ENCODE data around the gene SPRYD4. TPM values are rescaled to one million over a fixed set of nuclear protein-coding genes. Genes with fewer than 3 reads are reported as not detected.
A peak's percentile ranks its signal among the peaks of the same experiment; 100 is the strongest.
"Not testable (repeated sequence)": the region's sequence is repeated elsewhere in the genome, so short reads cannot be mapped to it uniquely, and the experiment has no call there.

Gene SPRYD4
- total RNA-seq, 1 experiment from 2014 or later: 3.3 TPM

GRCh38 chr12:56510786-56511185 lies 42.4 kb downstream of the SPRYD4 start:
- H2AFZ ChIP-seq: no peak overlapping the region
- no peaks in the 10 kb centered on the region for H3K4me1 ChIP-seq (replicated peaks; ENCODE audit: insufficient read depth)
- no peaks in the 10 kb centered on the region for H3K9me3 ChIP-seq (ENCODE audit: insufficient read depth, low read depth)
- intact Hi-C loops (cut with micrococcal nuclease; ENCODE audit: unreplicated experiment): loop anchor here (10.0 kb wide), 1 partner anchor 494 kb away; the partner anchor contains the start of gene ZBTB39
- H3K36me3 ChIP-seq (ENCODE audit: low read depth): no peaks in the 10 kb centered on the region
- no peaks in the 10 kb centered on the region for H3K9me2 ChIP-seq (ENCODE audit: insufficient read depth)
- TF ChIP-seq, protein P1, sequence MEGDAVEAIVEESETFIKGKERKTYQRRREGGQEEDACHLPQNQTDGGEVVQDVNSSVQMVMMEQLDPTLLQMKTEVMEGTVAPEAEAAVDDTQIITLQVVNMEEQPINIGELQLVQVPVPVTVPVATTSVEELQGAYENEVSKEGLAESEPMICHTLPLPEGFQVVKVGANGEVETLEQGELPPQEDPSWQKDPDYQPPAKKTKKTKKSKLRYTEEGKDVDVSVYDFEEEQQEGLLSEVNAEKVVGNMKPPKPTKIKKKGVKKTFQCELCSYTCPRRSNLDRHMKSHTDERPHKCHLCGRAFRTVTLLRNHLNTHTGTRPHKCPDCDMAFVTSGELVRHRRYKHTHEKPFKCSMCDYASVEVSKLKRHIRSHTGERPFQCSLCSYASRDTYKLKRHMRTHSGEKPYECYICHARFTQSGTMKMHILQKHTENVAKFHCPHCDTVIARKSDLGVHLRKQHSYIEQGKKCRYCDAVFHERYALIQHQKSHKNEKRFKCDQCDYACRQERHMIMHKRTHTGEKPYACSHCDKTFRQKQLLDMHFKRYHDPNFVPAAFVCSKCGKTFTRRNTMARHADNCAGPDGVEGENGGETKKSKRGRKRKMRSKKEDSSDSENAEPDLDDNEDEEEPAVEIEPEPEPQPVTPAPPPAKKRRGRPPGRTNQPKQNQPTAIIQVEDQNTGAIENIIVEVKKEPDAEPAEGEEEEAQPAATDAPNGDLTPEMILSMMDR (conservative IDR thresholded peaks at IDR 0.05): no peak
- TF ChIP-seq EZH2 (IDR thresholded peaks at IDR 0.05; ENCODE audit: low read depth): no peak
- H3K27me3 ChIP-seq (ENCODE audit: insufficient read depth, low read depth): no peaks in the 10 kb centered on the region
- no peak for DNase-seq
- no TSS peak for BruUV-seq (replicated peaks)
- H4K20me1 ChIP-seq (ENCODE audit: insufficient read depth): no peaks in the 10 kb centered on the region
- no peaks in the 10 kb centered on the region for H3K79me2 ChIP-seq (ENCODE audit: low read depth)
- POLR2A ChIA-PET (ENCODE audit: unreplicated experiment): no interaction called here
- no peaks in the 10 kb centered on the region for H3F3A ChIP-seq (ENCODE audit: insufficient read depth, low read depth)
- no peak overlapping the region for H3K4me2 ChIP-seq
- H3K27ac ChIP-seq: no peak overlapping the region
- no peak overlapping the region for H3K4me3 ChIP-seq
- CTCF ChIA-PET: no interaction called here

GRCh38 chr12:56514014-56514318 lies 45.6 kb downstream of the SPRYD4 start:
- H4K20me1 ChIP-seq (ENCODE audit: insufficient read depth); H3K27me3 ChIP-seq (ENCODE audit: insufficient read depth, low read depth); H3K36me3 ChIP-seq (ENCODE audit: low read depth); DNase-seq; BruUV-seq (replicated peaks); H2AFZ ChIP-seq; H3K79me2 ChIP-seq (ENCODE audit: low read depth); H3K9me2 ChIP-seq (ENCODE audit: insufficient read depth); H3K4me3 ChIP-seq; H3K9me3 ChIP-seq (ENCODE audit: insufficient read depth, low read depth); H3K27ac ChIP-seq; POLR2A ChIA-PET (ENCODE audit: unreplicated experiment): not testable (repeated sequence)
- CTCF ChIA-PET: interaction anchor here (0.6 to 1.6 kb wide), 7 partner anchors 26 to 248 kb away, joined by 3 to 8 read pairs (median 3); no protein-coding TSS in a partner anchor
- TF ChIP-seq, protein P1 (conservative IDR thresholded peaks at IDR 0.05): peak; percentile 6; the same call in 1 of the 2 replicates
- intact Hi-C loops (cut with micrococcal nuclease; ENCODE audit: unreplicated experiment): loop anchor here (10.0 kb wide), 1 partner anchor 491 kb away; the partner anchor contains the start of gene ZBTB39
- H3K4me1 ChIP-seq (replicated peaks; ENCODE audit: insufficient read depth): peaks cover 20% of the 10 kb centered on the region
- peaks cover 17% of the 10 kb centered on the region for H3F3A ChIP-seq (ENCODE audit: insufficient read depth, low read depth)
- H3K4me2 ChIP-seq: 0 out of 2 replicates have a peak overlapping the region, but pooled peaks have one; percentile 7

GRCh38 chr12:56517854-56518253 lies 49.5 kb downstream of the SPRYD4 start:
- Histone ChIP-seq H3K79me2 (ENCODE audit: low read depth) (peaks cover 14% of the 10 kb centered on the region), H3K4me1 (replicated peaks; ENCODE audit: insufficient read depth) (peaks cover 46% of the 10 kb centered on the region), H3K4me2 (peak overlapping the region; percentile 65), H4K20me1 (ENCODE audit: insufficient read depth) (no peaks in the 10 kb centered on the region), H3K9me3 (ENCODE audit: insufficient read depth, low read depth) (no peaks in the 10 kb centered on the region), H3F3A (ENCODE audit: insufficient read depth, low read depth) (peaks cover 46% of the 10 kb centered on the region), H3K9me2 (ENCODE audit: insufficient read depth) (no peaks in the 10 kb centered on the region), H3K27ac (peak overlapping the region; percentile 95), H2AFZ (no peak overlapping the region), H3K27me3 (ENCODE audit: insufficient read depth, low read depth) (no peaks in the 10 kb centered on the region), H3K4me3 (0 out of 2 replicates have a peak overlapping the region, but pooled peaks have one; percentile 15), H3K36me3 (ENCODE audit: low read depth) (no peaks in the 10 kb centered on the region)
- CTCF ChIA-PET: interaction anchor here (0.7 to 1.3 kb wide), 3 partner anchors 27 to 119 kb away, joined by 3 to 6 read pairs (median 3); no protein-coding TSS in a partner anchor
- intact Hi-C loops (cut with micrococcal nuclease; ENCODE audit: unreplicated experiment): loop anchor here (1.0 to 10.0 kb wide), 2 partner anchors 8 to 487 kb away; partner anchors contain the start of gene ZBTB39
- BruUV-seq (replicated peaks): no TSS peak
- TF ChIP-seq, protein P1 (conservative IDR thresholded peaks at IDR 0.05): no peak
- TF ChIP-seq EZH2 (IDR thresholded peaks at IDR 0.05; ENCODE audit: low read depth): no peak
- POLR2A ChIA-PET (ENCODE audit: unreplicated experiment): no interaction called here
- DNase-seq: peak; percentile 73 to 87

Data from PC-9 (cell line).